ENCODE data around the gene MYO5B.

DNA sequence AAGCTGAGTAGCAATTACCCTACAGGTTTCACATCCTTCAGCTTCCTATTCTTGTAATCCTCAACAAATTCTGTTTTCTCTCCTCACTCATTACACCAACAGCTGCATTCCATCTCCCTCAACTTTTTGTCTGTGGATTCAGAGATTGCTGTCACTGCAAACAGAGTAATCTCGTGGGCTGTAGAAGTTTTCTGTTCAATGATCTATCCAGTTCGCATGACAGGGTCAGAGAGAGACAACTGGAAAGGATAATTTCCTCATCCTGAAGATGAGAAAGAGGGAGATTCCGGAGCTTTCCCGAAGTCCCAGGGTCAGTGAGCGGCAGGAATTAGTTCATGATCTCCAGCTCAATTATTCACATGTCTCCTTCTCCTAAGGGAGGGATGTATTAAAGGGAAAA lies 75.7 kb downstream of the MYO5B start:
- no peak for TF ChIP-seq POLR2A (IDR thresholded peaks at IDR 0.05)
- TF ChIP-seq, protein P1, sequence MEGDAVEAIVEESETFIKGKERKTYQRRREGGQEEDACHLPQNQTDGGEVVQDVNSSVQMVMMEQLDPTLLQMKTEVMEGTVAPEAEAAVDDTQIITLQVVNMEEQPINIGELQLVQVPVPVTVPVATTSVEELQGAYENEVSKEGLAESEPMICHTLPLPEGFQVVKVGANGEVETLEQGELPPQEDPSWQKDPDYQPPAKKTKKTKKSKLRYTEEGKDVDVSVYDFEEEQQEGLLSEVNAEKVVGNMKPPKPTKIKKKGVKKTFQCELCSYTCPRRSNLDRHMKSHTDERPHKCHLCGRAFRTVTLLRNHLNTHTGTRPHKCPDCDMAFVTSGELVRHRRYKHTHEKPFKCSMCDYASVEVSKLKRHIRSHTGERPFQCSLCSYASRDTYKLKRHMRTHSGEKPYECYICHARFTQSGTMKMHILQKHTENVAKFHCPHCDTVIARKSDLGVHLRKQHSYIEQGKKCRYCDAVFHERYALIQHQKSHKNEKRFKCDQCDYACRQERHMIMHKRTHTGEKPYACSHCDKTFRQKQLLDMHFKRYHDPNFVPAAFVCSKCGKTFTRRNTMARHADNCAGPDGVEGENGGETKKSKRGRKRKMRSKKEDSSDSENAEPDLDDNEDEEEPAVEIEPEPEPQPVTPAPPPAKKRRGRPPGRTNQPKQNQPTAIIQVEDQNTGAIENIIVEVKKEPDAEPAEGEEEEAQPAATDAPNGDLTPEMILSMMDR (IDR thresholded peaks at IDR 0.05): no peak

Measured in esophagus squamous epithelium (tissue), 4 donors.